GM18520 (cell line): Measurements from ENCODE around the gene CCNYL1.
"Not testable (repeated sequence)": the region's sequence is repeated elsewhere in the genome, so short reads cannot be mapped to it uniquely, and the experiment has no call there.

Source experiments
- ATAC-seq: cut with Tn5 transposase; IDR thresholded peaks from one replicate; pipeline ENCODE4 v1.9.1; 2021; ENCODE audit not compliant: unreplicated experiment

The CCNYL1 gene

DNA sequence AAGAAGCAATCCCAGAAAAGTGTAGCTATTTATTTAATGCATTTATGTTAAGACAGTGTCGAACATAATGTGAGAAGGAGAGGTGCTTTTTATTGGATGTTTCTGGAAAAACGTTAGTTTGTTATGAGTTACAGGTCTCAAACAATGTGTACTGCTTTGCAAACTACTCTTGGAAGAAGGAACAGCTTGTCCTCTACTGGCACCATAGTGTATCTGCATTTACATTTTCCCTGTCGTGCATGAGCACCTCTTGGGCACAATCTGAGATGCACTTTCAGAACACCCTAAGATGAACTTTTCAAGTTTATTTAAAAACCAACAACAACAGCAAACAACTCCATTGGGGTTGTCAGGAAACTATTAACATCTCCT, 22.8 kb downstream of the CCNYL1 start:
- no peak for ATAC-seq

DNA sequence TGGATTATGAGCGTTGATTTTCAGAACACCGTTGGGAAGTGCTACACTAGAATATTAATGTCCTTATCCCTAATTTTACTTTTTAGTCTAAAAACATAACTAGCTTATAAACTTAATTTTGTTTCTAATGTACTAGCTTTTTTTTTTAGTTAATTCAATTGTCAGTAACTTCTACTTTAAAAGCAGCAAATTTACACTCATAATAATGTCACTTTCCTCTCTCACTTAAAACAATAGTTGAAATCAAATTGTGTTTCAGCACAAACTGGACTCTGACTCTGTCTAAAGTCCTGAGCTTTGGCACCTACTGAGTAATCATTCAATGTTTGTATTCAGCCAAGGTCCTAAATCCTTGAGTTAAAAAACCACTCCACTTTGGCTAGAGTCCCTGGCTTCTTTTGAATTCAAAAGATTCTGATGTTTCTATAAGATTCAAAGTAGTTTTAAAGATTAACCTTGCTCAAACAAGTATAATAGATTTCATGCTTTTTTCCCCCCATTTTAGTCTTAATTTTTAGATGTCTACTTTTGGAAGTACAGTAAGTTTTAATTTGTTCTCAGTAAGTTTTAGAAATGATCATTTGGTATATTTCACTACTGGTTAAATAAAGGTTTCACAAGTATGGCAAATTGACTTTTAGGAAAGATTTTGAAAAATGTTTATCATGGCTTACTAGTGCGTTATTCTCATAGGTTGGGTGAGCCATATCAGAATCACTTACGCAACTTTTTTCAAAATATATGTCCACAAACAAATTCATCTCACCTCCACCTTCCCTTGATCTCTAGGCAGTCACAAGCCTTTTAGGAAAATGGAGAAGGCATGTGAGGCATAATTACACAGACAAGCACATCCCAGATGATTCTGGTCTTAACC, 23.4 kb downstream of the CCNYL1 start:
- ATAC-seq, result no peak

- not testable (repeated sequence) for ATAC-seq
Measured at GRCh38 chr2:207735513-207735859, 24.0 kb downstream of the CCNYL1 start.

- ATAC-seq, result no peak
Measured at GRCh38 chr2:207743514-207743913, 32.1 kb downstream of the CCNYL1 start.

DNA sequence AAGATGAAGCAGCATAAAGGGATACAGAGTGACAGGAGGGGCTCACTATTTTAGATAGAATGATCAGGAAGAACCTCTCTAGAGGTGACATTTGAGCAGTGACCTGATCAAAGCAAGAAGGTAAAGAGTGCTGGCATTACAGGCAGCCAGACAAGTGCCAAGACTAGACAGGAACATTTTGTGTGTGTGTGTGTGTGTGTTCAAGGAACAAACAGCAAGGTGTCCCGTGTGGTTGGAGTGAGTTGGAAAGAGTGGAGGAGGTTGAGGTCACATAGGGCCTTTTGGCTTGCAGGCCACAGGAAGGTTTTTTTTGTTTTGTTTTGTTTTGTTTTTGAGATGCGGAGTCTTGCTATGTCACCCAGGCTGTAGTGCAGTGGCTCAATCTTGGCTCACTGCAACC, 32.6 kb downstream of the CCNYL1 start:
- no peak for ATAC-seq

DNA sequence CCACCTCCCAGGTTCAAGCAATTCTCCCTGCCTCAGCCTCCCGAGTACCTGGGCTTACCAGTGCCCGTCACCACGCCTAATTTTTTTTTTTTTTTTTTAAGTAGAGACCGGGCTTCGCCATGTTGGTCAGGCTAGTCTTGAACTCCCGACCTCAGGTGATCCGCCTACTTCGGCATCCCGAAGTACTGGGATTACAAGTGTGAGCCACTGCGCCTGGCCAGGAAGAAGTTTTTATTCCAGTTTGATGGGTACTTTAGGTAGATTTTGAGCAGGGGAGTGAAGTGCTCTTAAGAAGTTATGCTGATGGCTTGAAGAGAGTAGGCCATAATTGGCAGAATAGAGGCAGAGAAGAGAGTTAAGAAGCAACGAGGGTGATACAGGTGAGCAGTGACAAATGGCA, 33.0 kb downstream of the CCNYL1 start:
- ATAC-seq, result no peak

- ATAC-seq, result peak; percentile 79
Measured at GRCh38 chr2:207746131-207746530, 34.7 kb downstream of the CCNYL1 start.

GRCh38 chr2:207747653-207748560, 36.5 kb downstream of the CCNYL1 start:
- no peak for ATAC-seq

DNA sequence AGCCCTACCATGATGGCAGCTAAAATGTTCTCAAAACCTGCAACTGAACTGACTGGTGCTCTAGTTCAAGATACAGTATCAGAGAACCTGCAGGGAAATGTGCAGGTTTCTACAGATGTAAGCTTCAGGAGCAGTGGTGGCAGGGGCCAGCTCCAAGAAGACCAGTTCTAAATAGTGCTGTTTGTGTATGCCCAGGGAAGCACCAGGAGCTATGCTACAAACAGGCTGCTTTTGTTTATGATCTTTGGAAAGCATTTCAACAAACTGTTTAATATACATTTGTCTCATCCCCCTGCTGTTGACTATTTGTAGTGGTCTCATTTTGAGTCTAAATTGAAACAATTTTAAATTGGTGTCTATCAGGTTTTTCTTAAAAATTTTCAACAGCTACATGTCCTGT, 37.6 kb downstream of the CCNYL1 start:
- ATAC-seq, result no peak

DNA sequence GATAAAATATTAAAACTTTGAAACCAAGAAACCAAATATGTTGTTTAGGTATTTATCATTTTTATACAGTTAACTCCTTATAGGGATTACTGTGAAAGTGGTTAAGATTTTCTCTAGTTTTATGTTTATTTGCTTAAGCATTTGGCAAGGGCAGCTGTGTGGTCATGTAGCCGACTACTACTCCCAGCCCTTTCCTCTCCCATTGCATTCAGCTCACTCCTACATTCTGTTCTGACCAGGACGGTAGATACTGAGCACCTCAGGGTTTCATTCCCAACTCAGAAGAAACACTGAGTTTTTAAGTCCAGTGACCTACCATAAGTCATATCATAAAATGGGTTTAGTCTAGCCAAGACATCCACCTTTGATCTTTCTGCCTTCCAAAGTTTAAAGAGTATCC, 38.4 kb downstream of the CCNYL1 start:
- ATAC-seq, result no peak

DNA sequence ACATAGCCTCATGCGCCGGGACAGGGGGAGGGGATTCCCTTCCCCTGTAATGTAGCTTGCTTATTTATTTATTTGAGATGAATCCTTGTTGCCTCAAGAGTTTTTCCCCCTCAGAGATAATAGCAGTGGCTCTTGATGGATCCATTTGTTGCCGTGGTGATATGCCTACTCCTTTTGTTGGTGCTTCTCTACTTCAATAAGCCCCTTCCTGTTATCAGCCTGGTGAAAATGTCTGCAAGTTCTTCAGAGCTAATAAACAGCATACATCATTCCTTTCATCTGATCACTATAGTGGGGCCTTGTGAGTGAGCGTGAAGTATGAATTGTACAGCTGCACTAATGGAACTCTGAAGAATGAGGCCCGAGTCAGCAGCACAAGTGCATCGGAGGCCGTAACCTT, 38.9 kb downstream of the CCNYL1 start:
- no peak for ATAC-seq

GRCh38 chr2:207750876-207751275, 39.4 kb downstream of the CCNYL1 start:
- no peak for ATAC-seq

- not testable (repeated sequence) for ATAC-seq
Measured at GRCh38 chr2:207753688-207754087, 42.2 kb downstream of the CCNYL1 start.

DNA sequence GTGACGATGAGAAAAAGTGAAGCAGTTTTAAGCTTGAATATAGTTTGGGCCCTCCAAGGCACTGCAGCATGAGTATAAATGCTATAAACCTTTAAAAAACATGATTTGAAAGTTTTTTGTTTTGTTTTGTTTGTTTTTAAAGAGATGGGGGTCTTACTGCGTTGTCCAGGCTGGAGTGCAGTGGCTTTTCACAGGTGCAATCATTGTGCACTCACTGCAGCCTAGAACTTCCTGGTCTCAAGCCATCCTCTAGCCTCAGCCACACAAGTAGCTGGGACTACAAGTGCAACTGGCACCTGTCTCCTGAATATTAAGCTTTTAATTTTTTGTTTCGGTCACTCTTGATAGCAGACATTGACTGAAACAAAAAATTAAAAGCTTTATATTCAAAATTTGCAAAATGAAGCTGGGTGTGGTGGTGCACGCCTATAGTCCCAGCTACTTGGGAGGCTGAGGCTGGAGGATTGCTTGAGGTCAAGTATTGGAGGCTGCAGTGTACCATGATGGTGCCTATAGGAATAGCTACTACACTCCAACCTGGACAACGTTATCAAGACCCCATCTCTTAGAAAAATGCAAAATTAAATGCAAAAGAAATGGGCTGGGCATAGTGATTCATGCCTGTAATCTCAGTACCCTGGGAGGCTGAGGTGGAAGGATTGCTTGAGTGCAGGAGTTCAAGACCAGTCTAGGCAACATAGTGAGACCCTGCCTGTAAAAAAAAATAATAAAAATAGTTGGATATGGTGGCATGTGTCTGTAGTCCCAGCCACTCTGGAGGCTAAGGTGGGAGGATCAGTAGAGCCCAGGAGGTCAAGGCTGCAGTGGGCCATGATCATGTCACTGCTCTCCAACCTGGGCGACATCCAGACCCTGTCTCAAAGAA, 43.3 kb downstream of the CCNYL1 start:
- ATAC-seq, result no peak

DNA sequence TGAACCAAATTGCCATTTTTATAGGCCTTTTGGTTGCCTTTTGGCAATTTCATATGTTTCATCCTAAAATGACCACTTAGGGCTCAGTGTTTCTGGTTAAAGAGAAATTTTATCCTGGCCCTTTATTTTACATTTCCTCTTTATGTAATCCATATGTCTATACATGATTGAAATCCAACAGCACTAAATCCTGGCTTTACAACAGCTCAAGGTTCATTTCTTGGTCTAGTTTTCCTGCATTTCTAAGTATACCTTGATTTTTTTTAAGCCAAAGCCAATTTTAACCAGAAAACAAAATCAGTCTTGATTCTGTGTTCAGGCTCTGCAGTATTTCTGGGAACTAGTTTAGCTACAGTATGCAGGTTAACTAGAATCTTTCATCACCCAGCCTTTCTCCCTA, 46.6 kb downstream of the CCNYL1 start:
- no peak for ATAC-seq

GRCh38 chr2:207759890-207760289, 48.5 kb downstream of the CCNYL1 start:
- ATAC-seq, result no peak

DNA sequence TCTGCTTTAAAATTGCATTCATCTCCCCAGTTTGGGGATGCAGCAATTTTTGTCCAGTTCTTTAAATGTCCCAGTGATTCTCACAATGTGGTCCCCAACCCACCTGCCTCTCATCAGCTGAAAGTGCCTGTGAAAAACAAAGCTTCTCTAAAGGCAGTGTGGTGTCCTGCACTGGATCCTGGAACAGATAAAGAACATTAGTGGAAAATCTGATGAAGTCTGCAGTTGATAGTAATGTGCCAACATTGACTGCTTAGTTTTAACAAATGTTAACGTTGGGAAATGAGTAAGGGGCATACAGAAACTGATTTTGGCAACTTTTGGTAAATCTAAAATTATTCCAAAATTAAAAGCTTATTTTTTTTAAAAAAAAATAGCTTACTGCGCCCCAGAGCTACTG, 49.0 kb downstream of the CCNYL1 start:
- ATAC-seq, result no peak

DNA sequence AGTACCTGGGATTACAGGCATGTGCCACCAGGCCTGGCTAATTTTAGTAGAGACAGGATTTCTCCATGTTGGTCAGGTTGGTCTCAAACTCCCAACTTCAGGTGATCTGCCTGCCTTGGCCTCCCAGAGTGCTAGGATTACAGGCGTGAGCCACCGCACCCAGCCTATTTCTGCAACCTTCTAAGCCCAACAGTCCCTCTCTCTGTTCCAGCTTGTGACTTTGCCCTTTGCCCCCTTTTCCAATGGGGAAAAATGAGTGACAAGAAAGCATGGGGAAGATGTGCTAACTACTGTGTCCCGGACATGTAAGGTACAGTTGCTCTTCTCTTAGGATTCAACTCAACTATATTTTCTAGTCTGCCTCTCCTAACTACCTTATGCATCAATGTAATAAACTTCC, 50.0 kb downstream of the CCNYL1 start:
- ATAC-seq, result not testable (repeated sequence)

DNA sequence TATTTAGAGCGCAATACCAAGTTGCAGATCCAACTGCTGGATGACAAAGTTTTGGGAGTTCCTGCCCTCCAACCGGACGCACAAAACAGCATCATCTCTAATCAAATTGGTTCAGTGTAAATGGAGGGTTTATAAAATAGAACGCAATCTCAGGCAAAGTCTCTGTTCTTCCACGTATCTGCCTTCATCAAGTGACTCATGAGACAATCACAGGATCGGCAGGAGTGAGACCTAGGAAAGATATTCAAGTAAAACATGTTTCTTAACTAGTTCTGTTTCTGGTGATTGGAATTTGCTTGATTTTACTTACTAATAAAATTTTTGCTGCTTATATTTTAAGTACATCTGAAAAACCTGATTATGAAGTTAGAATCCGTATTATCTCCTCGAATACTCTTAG, 50.7 kb downstream of the CCNYL1 start:
- no peak for ATAC-seq

- no peak for ATAC-seq
Measured at GRCh38 chr2:207763303-207763917, 52.0 kb downstream of the CCNYL1 start.
